Measurements from ENCODE around the gene PAK4.

Gene PAK4

DNA sequence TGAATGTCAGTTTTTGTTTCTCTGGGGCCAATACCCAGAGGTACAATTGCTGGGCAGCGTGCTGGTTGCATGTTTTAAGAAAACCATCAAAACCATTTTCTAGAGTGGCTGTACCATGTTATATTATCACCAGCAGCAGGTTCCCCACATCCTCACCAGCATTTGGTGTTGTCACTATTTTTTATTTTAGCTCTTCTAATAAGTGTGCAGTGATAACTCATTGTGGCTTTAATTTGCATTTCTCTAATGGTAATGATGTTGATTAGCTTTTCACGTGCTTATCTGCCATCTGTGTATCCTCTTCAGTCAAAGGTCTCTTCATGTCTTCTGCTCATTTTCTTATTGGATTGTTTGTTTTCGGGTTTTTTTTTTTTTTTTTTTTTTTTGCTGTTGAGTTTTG lies 21.9 kb downstream of the PAK4 start:
- DNase-seq = no peak

DNA sequence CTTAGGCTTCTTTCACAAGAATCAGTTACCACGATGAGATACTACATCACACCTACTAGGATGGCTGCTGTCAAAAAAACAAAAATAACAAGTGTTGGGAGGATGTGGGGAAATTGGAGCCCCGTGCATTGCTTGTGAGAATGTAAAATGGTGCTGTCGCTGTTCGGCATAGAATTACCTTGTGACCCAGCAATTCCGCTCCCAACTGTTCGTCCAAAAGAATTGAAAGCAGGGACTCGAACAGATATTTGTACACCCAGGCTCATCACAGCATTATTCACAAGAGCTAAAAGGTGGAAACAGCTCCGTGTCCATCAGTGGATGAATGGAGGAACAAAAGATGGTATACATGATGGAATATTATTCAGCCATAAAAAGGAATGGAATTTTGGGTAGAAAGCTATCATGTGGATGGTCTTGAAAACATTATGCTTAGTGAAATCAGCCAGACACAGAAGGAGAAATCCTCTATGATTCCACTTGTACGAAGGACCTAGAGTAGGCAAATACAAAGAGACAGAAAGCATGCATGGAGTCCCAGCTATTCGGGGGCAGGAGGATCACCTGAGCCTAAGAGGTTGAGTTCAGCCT lies 23.4 kb downstream of the PAK4 start:
- DNase-seq = no peak

DNA sequence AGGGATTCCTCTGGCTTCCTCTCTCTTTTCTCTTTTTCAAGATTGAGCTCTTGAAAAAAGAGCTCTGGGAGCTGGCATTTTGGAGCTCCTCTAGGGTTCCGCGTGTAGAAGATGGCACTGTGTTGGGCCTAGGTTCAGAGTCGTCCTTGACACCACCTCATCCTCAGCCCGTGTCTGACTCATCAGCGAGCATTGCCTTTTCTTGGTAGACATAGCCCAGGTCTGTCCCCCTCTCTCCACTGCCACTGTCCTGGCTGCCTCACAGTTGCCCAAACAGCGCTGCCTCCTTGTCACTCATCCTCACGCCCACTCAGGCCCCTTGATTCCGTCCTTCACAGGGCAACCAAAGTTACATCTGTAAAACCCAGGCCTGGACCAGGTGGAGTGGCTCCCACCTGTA lies 24.6 kb downstream of the PAK4 start:
- DNase-seq = no peak

DNA sequence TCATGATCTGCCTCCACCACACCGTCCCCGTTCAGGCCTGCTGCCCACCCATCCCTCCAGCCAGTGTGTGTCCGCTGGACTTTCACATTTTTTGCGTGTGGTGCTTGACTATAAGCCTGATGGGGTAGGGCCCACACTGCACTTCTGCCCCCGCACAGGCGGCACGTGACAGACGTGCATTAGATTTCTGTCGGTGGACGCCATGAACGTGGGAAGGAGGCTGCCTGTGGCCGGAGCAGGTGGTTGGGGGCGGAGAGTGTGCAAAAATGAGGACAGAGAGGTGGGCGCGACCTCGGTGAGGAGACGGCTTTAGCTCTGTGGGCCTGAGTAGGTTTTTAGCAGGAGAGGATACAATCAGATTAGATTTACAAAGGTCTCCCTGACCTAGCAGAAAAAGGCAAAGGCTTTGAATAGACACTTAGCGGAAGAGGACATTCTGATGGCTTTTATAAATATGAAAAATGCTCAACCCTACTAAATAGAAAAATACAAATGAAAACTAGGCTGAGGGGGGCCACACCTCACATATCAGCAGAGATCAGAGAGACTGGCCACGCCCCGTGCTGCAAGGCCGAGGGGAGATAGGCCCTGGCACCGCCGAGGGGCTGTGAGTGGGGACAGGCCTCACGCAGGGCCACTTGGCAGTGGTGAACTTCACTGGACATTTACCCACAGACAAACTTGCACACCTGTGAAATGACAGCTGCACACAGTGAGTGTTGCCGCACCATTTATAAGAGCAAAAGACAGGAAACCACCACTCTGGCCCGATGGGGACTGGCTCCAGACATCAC lies 25.4 kb downstream of the PAK4 start:
- DNase-seq = no peak

DNA sequence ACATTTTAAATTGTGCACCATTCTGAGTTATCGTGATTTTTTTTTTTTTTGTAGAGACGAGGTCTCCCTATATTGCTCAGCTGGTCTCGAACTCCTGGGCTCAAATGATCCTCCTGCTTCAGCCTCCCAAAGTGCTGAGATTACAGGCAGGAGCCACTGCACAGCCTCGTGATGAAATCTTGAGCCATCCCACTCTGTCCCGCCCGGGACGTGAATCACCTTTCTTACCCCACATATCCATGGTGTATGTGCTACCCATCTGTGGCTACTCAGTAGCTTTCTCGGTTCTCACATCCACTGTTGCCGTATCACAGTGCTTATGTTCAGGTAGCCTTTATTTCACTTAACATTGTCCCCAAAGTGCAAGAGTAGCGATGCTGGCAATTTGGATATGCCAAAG lies 26.5 kb downstream of the PAK4 start:
- DNase-seq = no peak

DNA sequence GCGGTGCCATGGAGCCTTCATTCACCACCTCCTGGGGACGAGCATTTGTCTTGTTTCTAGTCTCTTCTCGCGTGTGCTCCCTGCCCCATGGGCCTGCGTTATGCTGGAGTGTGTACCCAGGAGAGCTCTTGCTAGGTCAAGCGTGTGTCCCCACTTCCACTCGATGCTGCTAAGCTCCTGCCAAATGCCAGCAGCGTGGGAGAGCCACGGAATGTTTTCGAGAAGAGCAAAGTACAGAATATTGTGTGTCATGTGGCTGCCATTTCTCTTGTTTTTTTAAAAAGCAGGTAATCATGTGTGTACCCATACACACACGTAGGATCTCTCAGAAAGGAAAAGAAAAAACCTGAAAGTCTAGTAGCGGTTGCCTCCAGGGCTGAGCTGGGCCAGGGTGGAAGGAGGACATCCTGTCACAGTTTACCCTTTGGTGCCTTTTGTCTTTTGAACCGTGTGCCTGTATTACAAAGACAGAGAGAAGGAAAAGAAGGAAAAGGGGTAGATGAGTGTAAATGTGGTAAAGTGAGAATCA lies 28.6 kb downstream of the PAK4 start:
- DNase-seq = no peak

DNA sequence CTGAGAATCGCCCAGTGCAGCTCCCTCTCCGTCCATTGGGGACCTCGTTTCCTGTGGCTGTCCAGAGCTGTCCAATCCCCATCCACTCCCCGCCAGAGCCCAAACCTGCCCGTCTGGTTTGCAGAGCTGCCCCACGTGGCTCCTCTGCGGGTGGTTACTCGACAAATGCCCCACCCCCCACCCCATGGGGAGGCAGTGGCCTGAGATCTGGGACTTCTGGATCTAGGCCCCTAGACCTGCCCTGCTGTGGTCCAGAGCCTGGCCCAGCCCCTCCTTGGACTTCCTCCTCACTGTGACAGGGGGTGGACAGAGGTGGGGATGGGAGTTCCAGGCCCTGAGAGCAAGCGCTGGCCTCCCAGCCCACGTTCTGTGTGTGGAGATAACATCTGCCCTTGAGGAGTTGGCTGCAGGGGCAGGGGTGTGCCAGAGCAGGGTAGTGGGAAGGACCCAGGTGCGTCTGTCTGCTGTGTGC lies 29.1 kb downstream of the PAK4 start:
- DNase-seq = no peak

DNA sequence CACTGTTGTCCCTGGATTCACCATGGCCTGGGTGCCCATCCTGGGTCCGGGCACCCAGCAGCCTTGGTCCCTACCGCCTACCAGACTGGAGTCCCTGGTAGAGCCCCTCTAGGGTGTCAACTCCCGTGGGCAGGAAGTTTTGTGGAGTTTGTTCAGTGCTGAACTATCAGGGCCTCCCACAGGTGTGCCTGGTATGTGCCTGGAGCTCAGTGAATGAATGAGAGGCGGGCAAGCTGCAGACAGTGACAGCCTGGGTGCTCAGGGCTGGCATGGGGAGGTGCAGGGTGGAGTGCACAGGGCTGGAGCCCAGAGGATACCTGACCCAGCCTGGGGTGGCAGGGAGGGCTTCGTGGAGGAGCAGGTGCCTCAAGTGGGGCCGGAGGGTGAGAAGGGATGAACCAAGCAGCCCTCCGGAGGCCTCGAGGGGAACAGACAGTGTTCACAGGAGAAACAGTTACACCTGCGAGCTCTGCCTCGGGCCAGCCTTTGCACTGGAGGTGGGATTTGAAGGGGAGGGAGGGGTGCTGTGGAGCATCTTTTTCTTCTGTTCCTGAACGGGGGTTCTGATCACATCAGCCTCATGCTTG lies 29.6 kb downstream of the PAK4 start:
- DNase-seq = no peak

DNA sequence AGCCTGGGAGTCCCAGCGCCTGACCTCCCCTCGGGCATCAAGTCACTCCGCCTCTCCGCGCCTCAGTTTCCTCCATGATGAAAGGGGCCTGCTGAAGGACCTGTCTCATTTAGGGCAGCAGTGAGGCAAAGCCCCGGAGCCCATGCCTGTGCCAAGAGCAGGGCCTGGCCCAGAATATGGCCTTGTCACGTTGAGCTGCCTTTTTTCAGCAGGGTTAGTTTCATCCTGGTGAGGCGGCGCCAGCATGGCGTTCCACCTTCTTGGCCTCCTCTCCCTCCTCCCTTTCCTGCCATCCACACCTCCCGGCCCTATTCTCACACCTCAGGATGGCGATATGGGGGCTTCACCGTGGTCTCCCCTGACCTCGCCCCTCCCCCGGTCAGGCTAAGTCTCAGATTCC lies 30.2 kb downstream of the PAK4 start:
- no peak for DNase-seq

DNA sequence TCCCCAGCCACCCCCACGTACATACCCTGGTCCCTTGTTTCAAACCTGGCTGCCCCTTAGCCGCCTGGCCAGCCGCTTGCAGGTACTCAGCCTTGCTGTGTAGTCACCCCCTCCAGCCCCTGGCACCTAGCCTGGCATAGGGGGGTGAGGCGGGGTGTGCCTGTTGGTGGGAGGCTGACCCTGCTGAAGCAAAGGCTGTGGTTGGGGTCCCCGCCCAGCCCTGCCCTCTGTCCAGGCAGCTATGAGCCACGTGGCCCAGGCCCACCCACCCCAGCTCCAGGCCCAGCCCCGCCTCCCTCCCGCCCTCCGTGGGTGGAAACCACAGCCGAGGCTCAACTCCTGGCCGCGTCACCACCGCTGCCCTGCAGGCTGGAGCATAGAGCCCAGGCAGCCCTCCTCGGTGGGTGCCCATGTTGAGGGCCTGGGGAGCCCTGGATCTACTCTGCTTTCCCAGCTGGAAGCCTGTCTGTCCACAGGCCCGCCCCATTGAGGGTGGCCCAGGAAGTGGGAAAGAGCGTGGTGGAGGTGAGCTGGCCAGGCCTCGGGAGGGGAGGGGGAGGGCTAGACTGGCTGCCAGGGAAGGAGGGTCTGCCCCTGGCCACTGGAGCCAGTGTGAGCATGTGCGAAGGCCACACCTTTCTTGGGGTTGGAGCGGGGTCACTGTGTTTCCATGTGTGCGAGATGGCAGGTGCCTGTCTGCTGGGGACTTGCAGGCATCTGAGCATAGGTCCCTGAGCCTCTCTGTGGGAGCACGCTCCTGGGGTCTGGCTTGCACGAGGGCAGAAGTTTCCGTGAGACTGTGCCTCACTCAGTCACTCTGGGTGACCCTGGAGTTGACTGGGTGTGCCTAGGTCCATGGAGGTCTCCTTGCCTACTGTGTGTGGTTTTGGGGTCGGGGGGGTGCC lies 31.0 kb downstream of the PAK4 start:
- DNase-seq = no peak

DNA sequence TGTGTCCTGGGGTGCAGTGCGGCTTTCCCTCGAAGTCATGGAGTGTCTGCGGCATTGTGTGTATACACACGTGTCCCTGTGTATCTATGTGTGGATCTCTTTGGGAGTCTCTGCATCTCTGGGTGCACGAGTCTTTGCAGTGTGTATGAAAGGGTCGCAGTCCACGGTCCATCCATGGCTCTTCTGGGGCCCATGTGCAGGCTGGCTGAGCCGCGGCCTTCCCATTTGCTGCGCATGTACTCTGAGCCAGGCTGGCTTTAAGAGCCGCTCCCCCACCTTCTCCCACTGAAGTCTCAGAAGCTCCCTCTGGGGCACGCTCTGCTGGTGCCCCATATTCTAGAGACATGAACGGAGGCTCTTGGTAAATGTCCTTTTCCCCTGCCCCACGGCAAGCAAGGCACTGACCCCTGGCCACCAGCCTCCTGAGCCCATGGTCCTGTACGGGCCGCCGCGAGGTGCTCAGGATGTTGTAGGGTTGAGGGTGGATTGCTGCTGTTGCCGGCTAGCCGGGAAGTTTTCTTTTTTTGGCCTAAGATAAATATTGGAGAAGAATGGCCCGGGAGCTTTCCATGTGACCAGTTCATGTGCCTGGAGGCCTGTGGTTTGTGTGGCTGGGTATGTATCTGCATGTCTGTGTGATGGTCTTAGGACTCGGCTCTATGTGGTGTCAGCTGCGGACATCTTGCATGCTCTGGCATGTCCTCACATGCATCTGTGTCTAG lies 31.9 kb downstream of the PAK4 start:
- no peak for DNase-seq

DNA sequence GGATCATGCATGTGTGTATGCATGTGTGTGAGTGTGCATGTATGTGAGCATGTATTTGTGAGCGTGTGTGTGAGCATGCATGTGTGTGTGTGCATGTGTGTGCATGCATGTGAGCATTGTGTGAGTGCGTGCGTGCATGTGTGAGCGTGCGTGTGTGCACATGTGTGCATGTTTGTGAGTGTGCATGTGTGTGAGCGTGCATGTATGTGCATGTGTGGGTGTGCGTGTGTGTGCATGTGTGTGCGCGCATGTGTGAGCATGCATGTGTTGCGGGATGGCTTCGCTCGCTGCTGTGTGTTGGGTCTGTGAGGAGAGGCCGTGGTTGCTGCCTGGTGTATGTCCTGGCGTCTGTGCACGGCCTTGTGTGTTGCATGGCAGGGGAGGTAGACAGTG lies 32.4 kb downstream of the PAK4 start:
- DNase-seq = no peak

DNA sequence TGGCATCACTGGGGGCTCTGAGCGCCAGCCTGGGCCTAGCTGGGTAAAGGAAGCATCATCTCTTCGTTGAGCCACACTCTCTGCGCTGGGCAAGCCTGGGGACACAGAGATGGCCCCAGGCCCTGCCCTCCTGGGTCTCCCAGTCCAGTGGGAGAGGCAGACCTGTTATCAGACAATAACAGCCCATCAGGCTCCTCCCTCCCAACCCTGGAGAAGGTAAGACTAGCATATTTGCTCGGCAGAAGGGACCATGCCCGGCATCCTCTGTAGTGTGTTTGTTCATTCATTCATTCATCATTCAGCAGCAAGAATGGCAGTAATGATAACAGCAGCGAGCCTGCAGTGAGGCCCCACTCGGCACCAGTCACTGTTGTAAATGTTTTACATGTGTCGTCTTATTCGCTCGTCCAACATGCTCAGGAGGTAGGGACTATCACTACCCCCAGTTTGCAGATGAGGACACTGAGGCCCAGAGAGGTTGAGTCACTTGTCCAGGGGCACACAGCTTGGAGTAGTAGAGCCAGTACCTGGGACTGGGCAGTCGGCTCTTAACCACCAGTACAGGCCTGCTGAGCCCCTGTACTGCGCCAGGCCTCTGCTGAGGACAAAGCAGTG lies 33.2 kb downstream of the PAK4 start:
- no peak for DNase-seq

DNA sequence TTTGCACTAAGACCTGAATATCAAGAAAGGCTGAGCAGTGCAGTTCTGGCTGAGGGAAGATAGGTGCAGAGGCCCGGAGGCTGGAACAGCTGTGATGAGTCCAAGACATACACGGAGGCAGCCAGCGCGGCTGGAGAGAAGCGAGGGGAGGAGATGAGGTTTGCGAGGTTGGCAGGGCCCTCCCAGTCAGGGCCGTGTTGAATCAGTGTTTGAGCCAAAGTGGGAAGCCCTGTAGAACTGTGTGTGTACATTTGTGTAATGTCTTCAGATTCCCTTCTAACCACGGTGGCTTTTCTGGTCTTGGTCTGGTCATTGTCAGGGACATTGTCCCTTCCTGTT lies 34.9 kb downstream of the PAK4 start:
- no peak for DNase-seq

DNA sequence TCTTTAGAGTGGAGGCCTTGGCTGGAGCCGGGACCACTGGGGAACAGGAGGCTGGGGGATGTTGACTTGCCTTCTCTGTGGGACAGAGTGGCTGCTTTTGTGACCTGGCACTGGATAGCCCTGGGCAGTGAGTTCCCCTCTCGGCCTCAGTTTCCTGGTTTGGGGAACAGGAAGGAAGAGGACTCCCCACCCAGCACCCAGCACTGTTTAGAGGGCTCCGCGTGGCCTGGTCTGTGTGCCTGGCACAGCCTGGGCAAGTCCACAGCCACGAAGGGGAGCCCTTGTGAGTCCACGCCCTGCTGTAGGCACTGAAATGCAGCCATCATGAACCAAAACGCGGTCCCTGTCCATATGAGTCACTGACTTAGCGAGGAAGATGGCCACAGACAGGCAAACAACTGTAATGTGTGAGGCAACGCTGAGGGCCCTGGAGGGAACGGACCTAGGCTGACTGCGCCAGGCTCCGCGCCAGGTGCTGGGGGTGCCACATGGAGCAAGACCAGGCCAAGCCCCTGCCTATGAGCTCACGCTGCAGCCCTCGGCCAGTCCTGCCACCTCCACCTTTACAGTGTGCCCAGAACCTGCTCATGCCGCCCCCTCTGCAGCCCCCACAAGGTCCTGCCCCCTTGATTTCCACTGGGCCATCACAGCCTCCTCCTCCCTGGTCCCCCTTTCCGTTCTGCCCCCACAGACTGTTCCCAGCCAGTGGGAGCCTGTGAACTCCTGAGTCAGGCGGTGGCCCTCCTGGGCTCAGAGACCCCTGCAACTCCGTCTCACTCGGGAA lies 35.5 kb downstream of the PAK4 start:
- no peak for DNase-seq

DNA sequence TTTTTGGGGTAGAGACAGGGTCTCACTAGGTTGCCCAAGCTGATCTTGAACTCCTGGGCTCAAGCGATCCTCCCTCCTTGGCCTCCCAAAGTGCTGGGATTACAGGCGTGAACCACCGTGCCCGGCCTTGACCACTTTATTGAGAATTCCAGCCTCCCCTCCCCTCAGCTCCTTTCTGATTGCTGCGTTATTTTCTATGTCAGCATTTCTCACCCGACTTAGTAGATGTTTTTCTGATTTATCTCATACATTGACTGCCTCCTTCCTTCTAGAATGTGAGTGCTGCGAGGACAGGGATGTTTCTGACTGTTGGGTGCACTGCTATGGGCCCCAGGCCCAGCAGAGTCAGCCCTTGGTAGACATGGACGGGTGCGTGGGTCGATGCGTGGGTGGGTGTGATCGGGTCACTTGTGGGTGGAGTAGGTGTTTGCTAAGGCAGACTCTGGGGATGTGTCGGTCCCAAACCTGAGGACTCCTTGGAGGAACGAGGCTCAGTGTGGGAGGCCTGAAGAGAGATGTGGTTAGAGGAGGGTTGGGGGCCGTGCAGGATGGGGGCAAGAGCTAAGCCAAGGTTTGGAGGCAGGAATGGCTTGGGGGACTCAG lies 37.0 kb downstream of the PAK4 start:
- DNase-seq = no peak

DNA sequence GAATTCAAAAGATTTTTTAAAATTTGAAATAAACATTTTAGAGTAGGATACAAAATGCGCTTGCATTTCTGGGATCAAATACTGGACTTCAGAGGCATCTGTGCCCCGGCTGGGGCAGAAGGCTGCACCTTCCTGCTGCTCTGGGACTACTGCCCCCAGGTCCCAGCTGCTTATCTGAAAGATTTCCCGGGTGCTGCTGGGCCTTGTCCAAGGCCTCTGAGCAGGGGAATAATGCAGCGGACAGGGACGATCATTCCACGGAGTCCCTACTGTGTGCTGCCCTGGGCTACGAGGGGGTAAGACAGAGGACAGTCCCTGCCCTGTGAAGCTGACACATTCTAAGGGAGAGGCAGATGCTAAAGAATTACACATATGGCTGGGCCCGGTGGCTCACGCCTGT lies 38.0 kb downstream of the PAK4 start:
- DNase-seq = no peak

DNA sequence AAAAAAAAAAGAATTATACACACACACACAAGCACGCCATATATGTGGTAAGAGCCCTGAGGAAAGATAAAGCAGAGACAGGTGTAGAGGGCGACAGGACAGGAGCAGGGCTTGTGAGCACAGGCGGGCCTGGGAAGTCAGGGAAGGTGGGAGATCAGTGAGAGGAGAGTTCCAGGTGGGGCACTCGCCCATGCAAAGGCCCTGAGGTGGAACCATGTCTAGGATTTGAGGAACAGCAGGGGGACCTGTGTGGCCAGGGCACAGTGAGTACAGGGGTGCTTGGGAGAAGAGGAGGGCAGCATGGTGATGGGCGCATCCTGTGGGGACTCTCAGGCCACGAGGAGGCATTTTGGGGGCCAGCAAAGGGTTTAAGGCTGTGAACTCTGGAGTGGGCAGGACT lies 38.7 kb downstream of the PAK4 start:
- DNase-seq = no peak

DNA sequence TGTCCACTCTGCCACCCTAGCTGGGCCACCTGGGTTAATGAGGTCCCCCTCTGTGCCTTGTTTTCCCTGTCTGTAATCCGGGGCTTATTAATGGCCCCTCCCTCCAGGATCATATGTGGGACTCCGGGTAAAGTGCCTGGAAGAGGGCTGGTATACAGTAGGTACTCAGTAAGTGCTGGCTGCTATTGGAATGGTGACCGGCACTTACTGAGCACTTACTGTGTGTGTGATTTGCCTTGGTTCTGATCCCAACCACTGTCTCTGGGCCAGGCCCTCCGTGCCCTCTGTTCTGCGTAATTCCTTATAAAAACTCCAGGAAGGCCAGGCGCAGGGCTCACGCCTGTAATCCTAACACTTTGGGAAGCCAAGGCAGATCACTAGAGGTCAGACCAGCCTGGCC lies 40.3 kb downstream of the PAK4 start:
- DNase-seq = no peak

DNA sequence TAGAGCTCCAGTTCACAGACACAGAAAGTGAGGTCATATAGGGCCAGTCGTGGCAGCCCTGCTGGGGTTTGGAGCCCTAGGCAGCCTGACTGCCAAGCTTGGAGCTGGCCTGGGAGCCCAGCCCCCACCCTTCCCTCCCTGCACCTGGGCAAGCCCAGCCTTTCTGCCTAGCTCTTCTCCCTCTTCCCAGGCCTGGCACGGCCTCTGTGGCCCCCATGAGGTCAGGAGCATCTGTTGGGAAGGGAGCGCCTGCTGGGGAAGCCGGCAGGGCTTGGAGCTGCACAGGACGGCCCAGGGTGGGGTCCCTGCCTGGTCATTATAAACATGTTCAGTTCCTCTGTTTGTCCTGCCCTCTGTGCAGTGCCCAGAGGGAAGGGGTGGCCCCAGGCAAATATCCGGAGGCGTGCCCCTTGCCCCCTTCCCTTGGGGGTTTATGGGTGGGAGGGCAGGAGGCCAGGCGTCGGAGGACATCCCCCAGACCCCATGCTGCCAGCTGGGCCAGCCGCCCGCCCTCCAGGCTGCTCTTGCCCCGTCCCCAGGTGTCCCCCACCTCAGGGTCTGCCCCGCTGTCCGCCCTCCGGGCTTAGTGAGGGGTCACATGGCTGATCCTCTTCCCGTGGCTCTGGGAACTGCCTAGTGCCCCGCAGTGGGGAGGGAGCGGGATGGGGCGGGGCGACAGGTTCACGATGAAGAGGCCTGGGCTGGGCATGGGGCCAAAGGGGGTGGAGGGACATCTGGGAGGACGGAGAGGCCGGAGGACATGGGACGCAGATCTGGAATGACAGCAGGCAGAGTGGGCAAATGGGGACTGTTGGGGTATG lies 41.2 kb downstream of the PAK4 start:
- DNase-seq = no peak
